HL-60/S4 treated with phorbol 12-myristate 13-acetate at 8.2 ng/mL for 4 days and 3 days (cell line): Measurements from ENCODE around the gene HSPA1B.
"Not testable (repeated sequence)": the region's sequence is repeated elsewhere in the genome, so short reads cannot be mapped to it uniquely, and the experiment has no call there.

Experiments used
- in situ Hi-C: fragments of 300-500 bp; cut with MboI; formaldehyde crosslinking; loops from 2 replicates; pipeline ENCODE4 v1.15.0; 2022; ENCODE audit warnings: low sequenced_read_pairs

Gene HSPA1B

DNA sequence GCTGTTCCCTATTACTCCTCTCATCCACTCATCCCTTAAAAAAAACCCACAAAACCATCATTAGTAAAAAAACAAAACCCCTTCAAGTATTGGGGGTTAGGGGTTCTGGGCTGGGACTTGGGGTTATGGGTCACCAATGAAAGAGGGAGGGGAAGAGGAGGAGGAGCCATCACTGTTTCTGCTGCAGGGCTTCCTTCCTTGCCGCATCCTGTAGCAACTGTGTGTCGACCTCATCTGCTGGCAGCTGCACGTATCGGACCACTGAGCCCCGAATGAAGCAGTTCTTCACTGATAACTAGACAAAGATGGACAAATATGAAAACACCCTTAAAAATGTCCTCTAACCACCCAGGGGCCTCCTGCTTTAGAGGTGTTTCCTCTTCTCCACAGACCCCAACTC is 29.9 kb upstream of the HSPA1B start:
- in situ Hi-C loops: no loop called here

DNA sequence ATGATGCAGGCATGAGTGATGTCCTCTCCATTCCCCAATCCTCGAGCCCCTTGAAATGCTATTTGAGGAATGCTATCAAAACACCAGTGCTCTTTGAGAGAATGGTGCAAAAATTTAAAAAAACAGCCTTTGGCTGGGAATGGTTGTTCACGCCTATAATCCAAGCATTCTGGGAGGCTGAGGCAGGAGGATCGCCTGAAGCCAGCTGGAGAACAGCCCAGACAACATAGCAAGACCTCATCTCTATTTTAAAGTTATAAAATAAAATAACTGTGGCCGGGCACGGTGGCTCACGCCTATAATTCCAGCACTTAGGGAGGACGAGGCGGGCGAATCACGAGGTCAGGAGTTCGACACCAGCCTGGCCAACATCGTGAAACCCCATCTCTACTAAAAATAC is 27.8 kb upstream of the HSPA1B start:
- in situ Hi-C loops: no loop called here

- in situ Hi-C loops: not testable (repeated sequence)
Observed at GRCh38 chr6:31801031-31801927, 26.3 kb upstream of the HSPA1B start.

- in situ Hi-C loops: no loop called here
Observed at GRCh38 chr6:31805939-31806469, 21.5 kb upstream of the HSPA1B start.

DNA sequence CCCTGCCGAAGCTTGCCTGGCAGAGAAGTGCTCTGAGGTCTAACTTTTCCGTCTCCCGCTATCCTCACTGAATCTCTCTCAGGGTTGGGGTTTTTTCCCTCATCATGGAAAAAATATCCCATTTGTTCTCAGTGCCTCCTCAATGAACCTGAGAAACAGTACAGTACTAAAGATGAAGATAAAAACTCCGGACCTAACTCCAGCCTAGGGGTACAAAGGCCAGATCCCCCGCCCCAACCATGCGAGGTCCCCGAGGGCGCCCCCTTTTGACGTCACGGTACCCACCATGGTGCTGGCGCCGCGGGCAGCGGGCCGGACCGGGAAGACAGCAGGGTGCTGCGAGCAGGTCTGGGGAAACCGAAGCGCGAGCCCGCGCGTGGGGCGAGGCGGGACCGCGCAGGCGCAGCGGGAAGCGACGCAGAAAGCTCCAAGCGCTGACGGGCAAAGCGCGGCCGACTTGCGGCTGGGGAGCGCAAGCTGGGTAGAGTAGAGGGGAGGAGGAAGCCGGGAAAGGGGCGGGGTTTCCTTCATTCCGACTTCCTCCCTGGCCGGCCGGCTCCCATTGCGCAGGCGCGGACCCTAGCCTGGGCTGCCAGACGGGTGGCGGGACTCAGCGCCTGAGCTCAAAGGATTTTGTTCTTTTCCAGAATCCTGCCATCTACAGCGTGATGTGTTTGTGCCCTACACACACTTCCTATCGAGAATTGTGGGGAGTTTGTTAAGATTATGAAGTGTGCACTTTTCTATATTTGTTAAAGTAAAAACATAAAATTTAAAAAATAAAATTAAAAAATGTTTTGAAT is 20.9 kb upstream of the HSPA1B start, which contains the start of gene LSM2:
Gene LSM2 (minus strand): TSS at position 497 of the 803 bp plus-strand sequence. CDS start 209 bp downstream, at position 288.
- in situ Hi-C loops: no loop called here

DNA sequence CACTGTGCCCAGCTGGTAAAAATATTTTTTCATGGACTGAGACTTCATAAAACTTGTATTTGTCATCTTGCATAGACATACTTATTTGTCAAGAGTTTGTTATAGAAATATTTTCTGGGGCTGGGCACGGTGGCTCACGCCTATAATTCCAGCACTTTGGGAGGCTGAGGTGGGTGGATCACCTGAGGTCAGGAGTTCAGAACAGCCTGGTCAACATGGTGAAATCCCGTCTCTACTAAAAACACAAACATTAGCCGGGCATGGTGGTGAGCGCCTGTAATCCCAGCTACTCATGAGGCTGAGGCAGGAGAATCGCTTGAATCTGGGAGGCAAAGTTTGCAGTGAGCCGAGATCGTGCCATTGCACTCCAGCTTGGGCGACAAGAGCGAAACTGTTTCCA is 18.9 kb upstream of the HSPA1B start:
- in situ Hi-C loops: not testable (repeated sequence)

DNA sequence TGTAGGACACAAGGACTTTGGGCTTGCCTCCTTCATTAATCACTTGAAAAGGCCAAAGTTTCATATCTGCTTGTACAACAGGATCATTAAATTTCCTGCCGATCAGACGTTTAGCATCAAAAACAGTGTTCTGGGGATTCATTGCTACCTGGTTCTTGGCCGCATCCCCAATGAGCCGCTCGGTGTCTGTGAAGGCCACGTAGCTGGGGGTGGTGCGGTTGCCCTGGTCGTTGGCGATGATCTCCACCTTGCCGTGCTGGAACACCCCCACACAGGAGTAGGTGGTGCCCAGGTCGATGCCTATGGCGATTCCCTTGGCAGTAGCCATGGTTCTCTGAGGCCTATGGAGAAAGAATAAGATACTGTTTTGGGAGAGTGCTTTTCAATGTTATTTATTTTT is 15.9 kb upstream of the HSPA1B start:
- in situ Hi-C loops: no loop called here

DNA sequence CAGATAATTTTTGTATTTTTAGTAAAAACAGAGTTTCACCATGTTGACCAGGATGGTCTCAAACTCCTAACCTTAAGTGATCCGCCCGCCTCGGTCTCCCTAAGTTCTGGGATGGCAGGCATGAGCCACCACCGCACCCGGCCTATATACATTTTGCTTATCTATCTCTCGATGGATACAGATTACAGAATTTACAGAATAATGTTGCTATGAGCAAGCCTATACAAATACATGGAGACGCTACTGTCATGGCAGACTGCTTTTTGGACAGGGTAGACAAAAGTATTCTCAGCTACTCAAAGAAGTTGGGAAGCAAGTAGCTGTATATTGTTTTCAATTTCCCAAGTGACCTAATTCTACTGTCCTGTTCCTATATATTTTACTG is 14.1 kb upstream of the HSPA1B start:
- in situ Hi-C loops: no loop called here

- in situ Hi-C loops: no loop called here
Observed at GRCh38 chr6:31814677-31815024, 12.9 kb upstream of the HSPA1B start.

DNA sequence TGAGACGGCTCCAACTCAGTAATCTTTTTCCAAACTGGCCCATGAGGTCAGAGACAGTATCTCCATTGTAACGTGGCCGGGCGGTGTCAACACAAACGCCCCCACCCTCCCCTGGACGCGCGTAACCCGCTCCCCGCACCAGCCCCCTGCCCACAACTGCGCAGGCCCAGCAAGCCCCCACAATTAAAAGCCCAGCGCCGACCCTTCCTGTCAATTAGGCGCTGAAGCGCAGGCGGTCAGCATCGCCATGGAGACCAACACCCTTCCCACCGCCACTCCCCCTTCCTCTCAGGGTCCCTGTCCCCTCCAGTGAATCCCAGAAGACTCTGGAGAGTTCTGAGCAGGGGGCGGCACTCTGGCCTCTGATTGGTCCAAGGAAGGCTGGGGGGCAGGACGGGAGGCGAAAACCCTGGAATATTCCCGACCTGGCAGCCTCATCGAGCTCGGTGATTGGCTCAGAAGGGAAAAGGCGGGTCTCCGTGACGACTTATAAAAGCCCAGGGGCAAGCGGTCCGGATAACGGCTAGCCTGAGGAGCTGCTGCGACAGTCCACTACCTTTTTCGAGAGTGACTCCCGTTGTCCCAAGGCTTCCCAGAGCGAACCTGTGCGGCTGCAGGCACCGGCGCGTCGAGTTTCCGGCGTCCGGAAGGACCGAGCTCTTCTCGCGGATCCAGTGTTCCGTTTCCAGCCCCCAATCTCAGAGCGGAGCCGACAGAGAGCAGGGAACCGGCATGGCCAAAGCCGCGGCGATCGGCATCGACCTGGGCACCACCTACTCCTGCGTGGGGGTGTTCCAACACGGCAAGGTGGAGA is 12.3 kb upstream of the HSPA1B start, which contains the start of the genes HSPA1A and HSPA1L:
Gene HSPA1A (plus strand): TSS at position 519 of the 814 bp plus-strand sequence. CDS start 214 bp downstream, at position 733.
Gene HSPA1L (minus strand): TSS at position 259 of the 814 bp plus-strand sequence. CDS start 3,311 bp downstream, outside the sequence.
- in situ Hi-C loops: no loop called here

- in situ Hi-C loops: not testable (repeated sequence)
Observed at GRCh38 chr6:31817133-31817928, 10.2 kb upstream of the HSPA1B start.

- in situ Hi-C loops: not testable (repeated sequence)
Observed at GRCh38 chr6:31817929-31818511, 9.5 kb upstream of the HSPA1B start.

- in situ Hi-C loops: no loop called here
Observed at GRCh38 chr6:31819871-31820299, 7.7 kb upstream of the HSPA1B start.

- in situ Hi-C loops: not testable (repeated sequence)
Observed at GRCh38 chr6:31820399-31820798, 7.1 kb upstream of the HSPA1B start.

DNA sequence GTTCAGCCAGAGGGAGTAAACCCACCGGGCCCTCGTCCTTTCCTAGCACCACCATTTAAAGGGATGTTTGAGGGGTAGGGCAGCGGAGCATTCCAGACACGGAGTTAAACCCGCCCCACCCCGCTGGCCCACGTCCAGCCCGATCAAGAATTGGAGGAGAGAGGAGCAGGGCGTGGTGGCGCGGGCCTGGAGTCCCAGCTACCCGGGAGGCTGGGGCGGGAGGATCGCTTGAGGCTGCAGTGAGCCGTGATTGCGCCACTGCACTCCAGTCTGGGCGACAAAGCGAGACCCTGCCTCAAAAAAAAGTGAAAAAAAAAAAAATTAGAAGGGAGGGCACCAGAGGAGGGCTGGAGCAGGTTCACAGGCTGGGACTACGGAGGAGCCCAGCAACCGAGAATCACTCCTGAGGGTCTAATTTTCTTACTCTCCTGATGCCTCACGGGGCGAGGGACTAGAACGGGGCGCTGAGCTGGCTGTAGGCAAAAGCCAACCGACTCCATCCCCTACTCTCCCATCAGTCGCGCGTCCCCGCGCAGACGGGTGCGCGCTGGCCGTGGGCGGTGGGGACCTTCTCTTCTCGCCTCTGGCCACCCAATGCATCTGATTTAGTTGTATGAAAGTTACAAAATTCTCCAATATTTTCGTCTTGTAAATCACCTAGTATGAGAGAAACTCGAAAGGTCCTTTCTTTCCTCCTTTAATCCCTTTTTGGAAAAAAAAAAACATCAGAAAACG is 6.1 kb upstream of the HSPA1B start:
- in situ Hi-C loops: no loop called here

DNA sequence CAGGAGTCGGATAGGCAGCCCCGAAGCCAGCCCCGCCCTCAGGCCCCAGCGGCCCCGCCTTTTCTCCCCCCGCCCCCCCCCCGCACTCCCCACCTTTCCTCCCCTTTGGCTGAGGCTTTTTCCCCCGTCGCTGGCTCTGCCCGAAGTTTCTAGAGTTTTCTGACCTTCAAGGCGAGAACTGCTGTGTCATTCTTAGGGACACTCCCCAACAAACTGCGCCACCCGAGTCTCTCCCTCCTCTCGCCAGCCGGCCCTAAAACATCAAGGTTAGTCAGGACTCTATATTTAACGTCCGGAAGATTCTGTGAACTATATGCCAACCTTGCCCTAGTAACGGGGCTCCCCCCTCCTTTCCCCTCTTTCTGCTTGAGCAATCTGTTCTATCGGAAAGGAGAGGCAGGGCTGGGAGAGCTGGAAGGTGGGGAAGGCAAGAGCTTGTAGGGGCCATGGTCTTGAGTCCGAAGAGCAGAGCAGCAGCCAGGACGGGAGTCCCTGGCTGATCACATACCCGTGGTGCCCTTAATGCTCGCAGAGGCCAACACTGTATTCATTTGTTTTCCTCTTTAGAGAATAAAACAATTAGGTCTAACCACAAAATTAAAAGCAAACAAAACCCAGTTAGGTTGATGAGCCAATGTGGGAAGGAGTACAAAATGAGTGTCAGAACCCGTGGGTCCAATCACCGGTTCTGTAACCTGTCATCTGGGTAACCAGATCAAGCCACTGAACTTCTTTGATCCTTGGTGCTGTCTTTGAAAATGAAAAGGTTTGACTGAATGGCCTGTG is 5.3 kb upstream of the HSPA1B start:
- in situ Hi-C loops: no loop called here

GRCh38 chr6:31823592-31824196 is 3.8 kb upstream of the HSPA1B start:
- in situ Hi-C loops: not testable (repeated sequence)
